ENCODE measurements around the gene MRPL24.

MRPL24 gene

DNA sequence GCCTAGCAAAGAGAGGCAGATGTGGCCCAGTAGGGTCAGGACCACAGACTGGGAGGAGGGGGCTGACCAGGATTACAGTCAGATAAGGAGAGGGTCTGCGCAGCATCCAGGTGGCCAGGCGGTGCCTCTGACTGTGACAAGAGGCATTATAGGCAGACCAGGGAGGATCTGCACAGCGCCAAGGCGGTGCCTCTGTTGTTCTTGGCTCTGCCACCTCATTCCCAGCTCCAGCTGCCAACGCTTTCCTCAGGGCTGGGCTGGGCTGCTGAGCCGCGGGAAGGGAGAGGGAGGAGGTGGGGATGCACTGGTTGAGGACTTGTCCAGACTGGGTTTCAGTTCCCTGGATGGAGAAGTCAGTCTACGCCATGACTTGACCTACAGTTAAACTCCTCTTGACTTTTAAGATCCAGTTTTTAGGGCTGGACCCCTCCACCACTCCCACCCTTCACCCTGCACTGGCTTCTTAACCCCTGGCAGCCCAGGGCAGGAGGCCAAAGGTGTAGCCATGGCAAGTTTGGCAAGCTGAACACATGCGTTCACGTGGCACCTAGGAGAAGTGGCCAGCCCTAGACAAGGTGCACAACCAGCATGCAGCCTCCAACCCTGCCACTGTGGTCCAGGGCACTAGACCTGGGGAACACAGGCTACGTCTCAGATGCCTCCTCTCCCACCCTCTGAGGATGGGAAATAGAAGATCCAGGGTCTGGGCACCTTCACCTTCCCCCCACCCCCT is 31.0 kb downstream of the MRPL24 start:
- DNase-seq (ENCODE audit: low spot score): no peak

GRCh38 chr1:156709031-156709430 is 31.9 kb downstream of the MRPL24 start:
- no peak for DNase-seq (ENCODE audit: low spot score)

DNA sequence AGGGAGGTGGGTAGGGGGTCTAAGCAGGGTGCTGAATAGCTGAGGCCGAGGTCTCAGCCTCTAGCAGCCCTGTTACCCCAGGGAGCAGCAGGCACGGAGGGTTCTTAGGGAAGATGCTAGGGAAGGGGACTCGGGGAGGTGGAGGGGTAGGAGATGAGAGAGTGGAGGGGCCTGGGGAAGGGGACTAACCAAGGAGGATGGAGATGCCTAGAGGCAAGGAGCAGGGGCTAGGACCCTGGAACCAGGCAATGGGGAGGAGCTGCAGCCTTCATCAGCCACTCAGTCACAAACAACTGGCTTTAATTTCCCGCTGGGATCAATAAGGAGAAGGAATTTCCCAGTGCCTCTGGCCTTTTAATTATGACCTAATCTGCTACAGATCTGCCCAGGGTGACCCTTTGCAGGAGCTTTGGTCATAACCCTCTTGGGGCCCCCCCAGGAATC is 32.6 kb downstream of the MRPL24 start:
- DNase-seq (ENCODE audit: low spot score): no peak

- no peak for DNase-seq (ENCODE audit: low spot score)
Observed at GRCh38 chr1:156707417-156708217, 33.3 kb downstream of the MRPL24 start.

GRCh38 chr1:156706657-156707416 is 34.1 kb downstream of the MRPL24 start:
- no peak for DNase-seq (ENCODE audit: low spot score)

GRCh38 chr1:156705918-156706656 is 34.8 kb downstream of the MRPL24 start:
- DNase-seq (ENCODE audit: low spot score): peak; percentile 66

GRCh38 chr1:156705321-156705917 is 35.5 kb downstream of the MRPL24 start, which contains the start of gene CRABP2:
TSS of gene CRABP2 (minus strand) at chr1:156705583. CDS start at chr1:156705446, 137 bp downstream.
- DNase-seq (ENCODE audit: low spot score): no peak

DNA sequence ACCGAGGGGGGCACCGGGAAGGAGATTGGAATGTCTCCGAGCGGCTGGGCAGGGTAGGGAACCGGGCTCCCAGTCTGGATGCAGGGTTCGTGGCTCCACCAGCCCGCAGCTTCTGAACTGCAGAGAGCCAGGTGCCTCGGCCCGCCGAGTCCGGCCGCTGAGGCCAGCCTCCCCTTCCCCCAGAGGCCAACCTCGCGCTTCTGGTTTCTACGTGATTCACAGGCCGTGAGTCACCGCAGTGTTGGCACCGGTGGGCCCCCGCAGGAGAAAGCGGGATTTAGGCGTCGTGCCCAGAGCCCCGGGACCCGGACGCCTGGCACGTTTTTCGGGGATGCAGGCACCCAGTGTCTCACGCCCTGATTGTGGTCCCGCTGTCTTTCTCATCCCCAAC is 36.0 kb downstream of the MRPL24 start:
- DNase-seq (ENCODE audit: low spot score): no peak

DNA sequence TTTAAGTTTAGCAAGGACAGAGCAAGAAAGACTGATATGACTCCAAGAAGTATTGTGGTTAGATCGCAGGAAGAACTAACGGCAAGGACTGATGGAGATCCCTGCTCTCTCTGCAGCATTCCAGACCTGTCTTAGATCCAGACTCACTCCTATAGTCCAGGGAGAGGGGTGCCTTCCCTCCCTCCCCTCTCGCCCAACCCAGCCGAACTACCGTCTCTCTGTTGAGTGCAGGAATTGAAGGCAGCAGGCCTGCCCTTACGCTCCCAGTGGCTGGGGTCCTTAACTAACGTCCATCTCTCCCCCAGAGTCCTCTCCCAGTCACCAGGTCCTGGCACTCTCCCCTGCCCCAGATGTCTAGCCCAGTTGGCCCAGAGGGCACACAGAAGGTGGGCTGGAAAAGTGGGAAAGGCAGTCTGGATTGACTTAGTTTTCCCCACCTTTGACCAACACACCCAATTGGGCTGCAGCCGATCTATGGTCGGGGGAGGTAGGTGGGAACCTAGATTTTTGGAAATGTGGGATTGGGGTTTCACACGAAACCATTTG is 36.6 kb downstream of the MRPL24 start:
- no peak for DNase-seq (ENCODE audit: low spot score)

GRCh38 chr1:156703741-156704140 is 37.1 kb downstream of the MRPL24 start:
- peak; percentile 46 for DNase-seq (ENCODE audit: low spot score)

DNA sequence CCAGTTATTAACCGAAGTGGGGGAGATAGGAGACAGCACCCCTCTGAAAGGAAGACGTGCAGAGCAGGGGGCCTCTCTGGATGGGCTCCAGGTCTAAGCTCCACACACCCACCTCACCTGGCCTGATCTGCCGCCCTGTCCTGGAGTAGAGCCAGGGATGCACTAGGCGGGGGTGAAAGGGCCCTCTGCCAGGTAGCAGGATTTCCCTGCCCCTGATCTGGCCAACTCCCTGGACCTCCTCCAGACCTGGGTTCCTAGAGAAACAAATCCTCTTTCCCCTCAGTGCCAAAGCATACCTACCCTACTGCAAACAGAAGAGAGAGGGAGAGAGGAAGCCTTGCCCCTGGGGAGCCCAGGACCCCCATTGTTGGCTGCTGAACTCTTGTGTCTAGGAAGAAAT is 37.6 kb downstream of the MRPL24 start:
- DNase-seq (ENCODE audit: low spot score): no peak

GRCh38 chr1:156700736-156701531 is 40.0 kb downstream of the MRPL24 start:
- no peak for DNase-seq (ENCODE audit: low spot score)

DNA sequence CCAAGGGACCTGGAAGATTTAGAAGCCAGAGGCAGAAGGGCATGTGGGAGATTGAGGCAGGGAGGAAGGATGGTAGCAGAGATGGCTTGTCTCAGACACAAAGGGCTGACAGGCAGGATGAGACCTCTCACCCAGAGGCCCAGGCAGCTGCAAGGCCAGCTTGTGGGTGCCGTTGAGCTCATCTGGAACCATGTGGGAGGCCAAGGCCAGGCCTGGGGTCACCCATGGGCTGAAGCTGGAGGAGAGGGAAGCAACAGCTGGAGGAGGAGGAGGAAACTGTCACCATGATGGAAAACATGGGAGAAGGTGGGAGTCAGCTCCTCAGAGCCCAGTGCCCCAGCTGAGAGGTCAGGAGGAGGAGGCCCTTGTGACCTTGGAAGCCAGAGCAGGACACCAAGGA is 41.9 kb downstream of the MRPL24 start:
- no peak for DNase-seq (ENCODE audit: low spot score)

- DNase-seq (ENCODE audit: low spot score): no peak
Observed at GRCh38 chr1:156697481-156697880, 43.4 kb downstream of the MRPL24 start.

DNA sequence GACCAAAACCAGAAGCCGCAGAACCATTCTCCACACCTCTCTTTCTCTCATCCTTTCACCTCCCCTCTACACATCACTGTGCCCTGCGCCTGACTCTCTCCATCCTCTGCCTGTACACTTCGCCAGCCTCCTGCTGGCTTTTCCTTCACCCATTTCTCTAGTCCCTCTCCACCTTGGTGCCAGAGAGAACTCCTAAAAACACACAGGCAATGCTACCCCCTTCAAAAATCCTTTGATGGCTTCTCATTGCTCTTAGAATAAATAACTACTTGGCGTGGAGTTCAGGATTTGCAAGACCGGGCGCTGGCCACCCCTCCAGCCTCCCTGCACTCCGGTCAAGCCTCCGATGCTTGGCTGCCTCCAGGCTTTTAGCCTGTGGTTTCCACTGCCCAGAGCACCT is 44.1 kb downstream of the MRPL24 start:
- DNase-seq (ENCODE audit: low spot score): no peak

GRCh38 chr1:156694690-156694962 is 46.3 kb downstream of the MRPL24 start:
- DNase-seq (ENCODE audit: low spot score): no peak

DNA sequence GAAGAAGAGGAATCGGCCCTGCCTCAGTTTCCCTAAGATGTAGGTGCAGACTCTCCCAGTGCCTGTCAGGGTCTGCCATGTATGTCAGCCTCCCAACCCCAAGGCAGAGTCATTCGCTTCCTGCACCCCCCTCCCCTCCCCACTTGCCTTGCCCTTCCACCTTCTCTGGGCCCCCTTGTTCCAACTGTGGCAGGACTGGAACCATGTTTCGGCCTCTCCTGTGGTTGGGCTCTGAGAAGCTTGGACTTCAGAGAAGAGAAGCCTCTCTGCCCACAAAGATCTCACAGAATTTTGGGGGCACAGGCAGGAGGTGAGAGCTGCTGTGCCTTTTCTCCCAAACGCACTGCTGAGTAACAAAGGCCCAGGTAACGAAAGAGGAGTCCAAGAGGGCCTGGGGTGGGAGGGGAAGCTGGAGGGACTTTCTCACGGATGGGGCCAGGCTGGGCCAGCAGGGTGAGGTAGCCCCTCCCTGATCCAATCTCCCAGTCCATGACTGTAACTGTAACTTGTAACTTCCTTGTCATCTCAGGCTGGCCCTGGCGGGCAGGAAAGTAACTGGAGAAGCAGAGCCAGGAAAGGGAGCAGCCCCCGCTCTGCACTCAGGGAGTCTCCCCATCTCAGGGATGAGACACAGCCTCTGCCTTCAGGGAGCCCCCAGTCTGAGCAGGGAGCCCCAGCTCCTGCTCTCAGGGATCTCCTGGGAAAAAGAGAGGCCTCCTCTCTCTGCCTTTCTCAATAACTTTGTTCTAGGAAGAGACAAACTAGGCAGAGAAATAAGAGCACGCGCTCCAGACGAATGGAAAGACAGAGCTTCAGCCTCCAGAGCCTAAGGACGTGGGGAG is 46.8 kb downstream of the MRPL24 start:
- no peak for DNase-seq (ENCODE audit: low spot score)

DNA sequence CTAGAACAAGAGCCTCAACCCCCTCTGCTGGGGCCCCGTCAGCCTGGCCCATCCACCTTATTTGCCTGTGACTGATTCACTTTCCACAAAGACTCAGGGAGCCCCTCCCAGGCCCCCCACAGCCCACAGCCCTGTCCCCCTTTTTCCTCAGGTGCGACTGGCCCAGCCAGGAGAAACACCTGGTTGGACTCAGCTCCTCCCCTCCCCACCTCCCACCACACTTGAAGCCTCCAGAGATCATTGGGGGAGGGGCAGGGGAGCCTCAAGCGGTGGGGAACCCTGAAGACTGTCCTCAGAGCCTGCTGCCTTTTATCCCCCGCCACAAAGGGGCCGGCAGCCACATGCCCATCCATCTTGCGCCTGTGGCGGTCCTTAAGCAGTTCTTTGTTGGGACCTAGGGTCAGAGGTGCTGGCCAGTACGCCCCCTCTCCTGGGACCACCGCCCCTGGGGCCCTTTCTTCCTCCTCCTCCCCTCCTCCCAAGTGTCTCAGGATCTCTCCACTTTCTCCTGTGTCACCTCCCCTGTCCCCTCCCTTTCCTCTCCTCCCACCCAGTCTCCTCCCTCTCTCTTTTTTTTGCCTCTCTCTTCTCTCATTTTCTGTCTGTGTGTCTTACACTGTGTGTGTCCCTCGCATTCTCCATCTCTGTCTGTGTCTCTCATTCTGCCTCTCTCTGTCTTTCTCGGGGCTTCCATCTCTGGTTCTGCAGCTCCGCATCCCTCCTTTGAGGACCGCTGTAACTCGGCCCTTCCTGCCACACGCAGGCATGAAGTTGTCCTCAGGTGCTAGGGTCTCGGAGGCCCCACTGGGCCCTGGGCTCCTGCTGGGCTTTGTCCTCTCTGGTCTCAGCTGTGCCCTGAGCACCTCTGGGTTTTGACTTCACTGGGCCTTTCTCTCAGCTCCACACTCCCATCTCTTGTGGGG is 47.7 kb downstream of the MRPL24 start:
- DNase-seq (ENCODE audit: low spot score): no peak
